SK-N-SH (cell line): ENCODE results near the gene ENOX1. TPM values are rescaled to one million over a fixed set of nuclear protein-coding genes. Genes with fewer than 3 reads are reported as not detected.

Experiments used
- CTCF ChIA-PET: fragments of 300-600, 350-600 bp; formaldehyde crosslinking; extraction: SDS; loops from one replicate; lab custom pipeline; 2021; lab: Yijun Ruan, JAX
- POLR2A ChIA-PET: fragments of 350-600 bp; sonication (Branson Sonifier 250); formaldehyde crosslinking; extraction: SDS; loops from one replicate; lab custom pipeline; 2020; ENCODE audit warnings: antibody characterized with exemption, inconsistent platforms; lab: Yijun Ruan, JAX
- DNase-seq: peaks from one replicate; pipeline ENCODE4 v3.0.0; 2012
- H2AFZ ChIP-seq: fragments of 200-600 bp; sonication (generic); 2 replicates; pipeline ENCODE4 v1.8.1; 2016; ENCODE audit warnings: antibody characterized with exemption, mild to moderate bottlenecking, low read depth
- H3F3A ChIP-seq: fragments of 200-600 bp; sonication (generic); replicated peaks from 2 replicates; pipeline ENCODE3; 2016; ENCODE audit warnings: antibody characterized with exemption, mild to moderate bottlenecking; ENCODE audit not compliant: insufficient read depth
- H3K27ac ChIP-seq, 2 experiments: fragments of 200-500 bp in 1 of 2; fragments of 200-600 bp in 1 of 2; sonication (Bioruptor generic) in 1 of 2; sonication (generic), shearing (Covaris generic) in 1 of 2; 2 replicates each; pipeline versions ENCODE4 v1.5.1 to v1.6.1; 2014 to 2016; ENCODE audit warnings: low read depth in 2 of 2, inconsistent platforms in 1 of 2, low read length in 1 of 2, mild to moderate bottlenecking in 1 of 2, mixed read lengths in 1 of 2
- H3K27me3 ChIP-seq: fragments of 200-600 bp; sonication (generic), shearing (Covaris generic); 2 replicates; pipeline ENCODE4 v1.6.1; 2016; ENCODE audit warnings: mixed run types; ENCODE audit not compliant: insufficient read depth
- H3K36me3 ChIP-seq, 2 experiments: fragments of 200-500 bp in 1 of 2; fragments of 200-600 bp in 1 of 2; sonication (Bioruptor generic) in 1 of 2; sonication (generic) in 1 of 2; replicated peaks in 1 of 2; 2 replicates each; pipeline versions ENCODE3 to v1.5.1; 2014 to 2016; ENCODE audit warnings: low read length in 1 of 2, mild to moderate bottlenecking in 1 of 2; ENCODE audit not compliant: insufficient read depth in 2 of 2, control insufficient read depth in 1 of 2
- H3K4me1 ChIP-seq, 2 experiments: fragments of 200-500 bp in 1 of 2; fragments of 200-600 bp in 1 of 2; sonication (Bioruptor generic) in 1 of 2; sonication (generic), shearing (Covaris generic) in 1 of 2; 2 replicates each; pipeline versions ENCODE4 v1.5.1 to v1.6.1; 2014 to 2016; ENCODE audit warnings: low read depth in 1 of 2, low read length in 1 of 2, mixed run types in 1 of 2; ENCODE audit not compliant: insufficient read depth in 2 of 2, control insufficient read depth in 1 of 2
- H3K4me2 ChIP-seq: fragments of 200-600 bp; sonication (generic), shearing (Covaris generic); 2 replicates; pipeline ENCODE4 v1.6.1; 2017; ENCODE audit warnings: mixed run types
- H3K4me3 ChIP-seq, 2 experiments: fragments of 200-500 bp in 1 of 2; fragments of 200-600 bp in 1 of 2; sonication (Bioruptor generic) in 1 of 2; sonication (generic), shearing (Covaris generic) in 1 of 2; 2 replicates each; pipeline versions ENCODE4 v1.5.1 to v1.8.1; 2014 to 2016; ENCODE audit warnings: low read depth in 2 of 2, inconsistent platforms in 1 of 2, low read length in 1 of 2, mild to moderate bottlenecking in 1 of 2, mixed read lengths in 1 of 2, moderate library complexity in 1 of 2
- H3K79me2 ChIP-seq: fragments of 200-600 bp; sonication (generic); 2 replicates; pipeline ENCODE4 v1.8.1; 2017; ENCODE audit warnings: mild to moderate bottlenecking; ENCODE audit not compliant: insufficient read depth
- H3K9ac ChIP-seq: fragments of 200-600 bp; sonication (generic); 2 replicates; pipeline ENCODE4 v1.6.1; 2017; ENCODE audit warnings: mixed run types
- H3K9me2 ChIP-seq: fragments of 200-600 bp; sonication (generic); 2 replicates; pipeline ENCODE4 v1.6.1; 2017; ENCODE audit warnings: mixed run types
- H3K9me3 ChIP-seq: fragments of 200-600 bp; sonication (generic); 2 replicates; pipeline ENCODE4 v1.6.1; 2017; ENCODE audit warnings: mixed run types, mild to moderate bottlenecking, moderate library complexity
- H4K20me1 ChIP-seq: fragments of 200-600 bp; sonication (generic); 2 replicates; pipeline ENCODE4 v1.6.1; 2017; ENCODE audit warnings: mild to moderate bottlenecking, mixed run types; ENCODE audit not compliant: insufficient read depth
- CHD2 ChIP-seq: fragments of 150-350 bp; IDR thresholded peaks from 2 replicates; pipeline ENCODE4 v1.6.1; 2018; ENCODE audit warnings: low read length; ENCODE audit not compliant: partially characterized antibody
- EP300 ChIP-seq, 2 experiments: IDR thresholded peaks; 2 replicates each; pipeline versions ENCODE4 v1.4.0 to v1.6.1; 2012; ENCODE audit warnings: borderline replicate concordance in 1 of 2, low read depth in 1 of 2, low read length in 1 of 2
- FOSL2 ChIP-seq: IDR thresholded peaks from 2 replicates; pipeline ENCODE4 v1.4.0; 2012; ENCODE audit warnings: low read depth, mild to moderate bottlenecking, moderate library complexity, borderline replicate concordance
- GABPA ChIP-seq: IDR thresholded peaks from 2 replicates; pipeline ENCODE4 v1.4.0; 2012; ENCODE audit warnings: low read depth, mild to moderate bottlenecking
- GATA2 ChIP-seq: sonication (generic); formaldehyde crosslinking; IDR thresholded peaks from 2 replicates; pipeline ENCODE4 v1.5.0; 2020; ENCODE audit warnings: mild to moderate bottlenecking, missing genetic modification reagents
- JUND ChIP-seq: IDR thresholded peaks from 2 replicates; pipeline ENCODE4 v1.4.0; 2012
- NFIC ChIP-seq: IDR thresholded peaks from 2 replicates; pipeline ENCODE4 v1.4.0; 2012; ENCODE audit warnings: borderline replicate concordance
- NRF1 ChIP-seq: IDR thresholded peaks from 2 replicates; pipeline ENCODE4 v1.6.1; 2012; ENCODE audit warnings: low read depth, mild to moderate bottlenecking, low read length
- SIN3A ChIP-seq: IDR thresholded peaks from 2 replicates; pipeline ENCODE4 v1.6.1; 2012; ENCODE audit warnings: low read depth, mild to moderate bottlenecking, low read length, moderate library complexity, borderline replicate concordance
- SMC3 ChIP-seq: IDR thresholded peaks from 2 replicates; pipeline ENCODE4 v1.6.1; 2012; ENCODE audit warnings: low read depth, low read length, improper control_type of control experiment
- TCF12 ChIP-seq: IDR thresholded peaks from 2 replicates; pipeline ENCODE4 v1.4.0; 2012
- TEAD4 ChIP-seq: IDR thresholded peaks from 2 replicates; pipeline ENCODE4 v1.4.0; 2012; ENCODE audit warnings: mild to moderate bottlenecking, borderline replicate concordance; ENCODE audit not compliant: insufficient read depth
- YY1 ChIP-seq: IDR thresholded peaks from 2 replicates; pipeline ENCODE4 v1.4.0; 2012; ENCODE audit warnings: low read depth, mild to moderate bottlenecking
- WGBS: methylation state at CpG from one replicate; pipeline ENCODE4 v1.1.6; 2017; ENCODE audit warnings: low lambda C conversion rate; 5-methylcytosine and 5-hydroxymethylcytosine counted together
- polyA plus RNA-seq, 3 experiments: library from polyadenylated mRNA; depleted of rRNA; stranded (reverse); fragments of >200 nt; gene quantifications; 2 replicates each; pipeline ENCODE4 v1.2.3, GENCODE V29; 2012
- TF ChIP-seq, protein P1 (sequence below): IDR thresholded peaks from 2 replicates; pipeline ENCODE4; 2012
- TF ChIP-seq, protein P2 (sequence below): fragments of 150-350 bp; IDR thresholded peaks from 2 replicates; pipeline ENCODE4 v1.6.1; 2016; ENCODE audit warnings: mild to moderate bottlenecking, low read depth, low read length
- TF ChIP-seq, protein P3 (sequence below): IDR thresholded peaks from 2 replicates; pipeline ENCODE4 v1.4.0; 2012; ENCODE audit warnings: low read depth
- TF ChIP-seq, protein P4 (sequence below): IDR thresholded peaks from 2 replicates; pipeline ENCODE4 v1.6.1; 2012; ENCODE audit warnings: mild to moderate bottlenecking, low read depth, low read length, moderate library complexity

Gene ENOX1
- polyA plus RNA-seq, 1 of the 3 experiments (the other 2 are of a cell fraction) = 5.8 TPM

DNA sequence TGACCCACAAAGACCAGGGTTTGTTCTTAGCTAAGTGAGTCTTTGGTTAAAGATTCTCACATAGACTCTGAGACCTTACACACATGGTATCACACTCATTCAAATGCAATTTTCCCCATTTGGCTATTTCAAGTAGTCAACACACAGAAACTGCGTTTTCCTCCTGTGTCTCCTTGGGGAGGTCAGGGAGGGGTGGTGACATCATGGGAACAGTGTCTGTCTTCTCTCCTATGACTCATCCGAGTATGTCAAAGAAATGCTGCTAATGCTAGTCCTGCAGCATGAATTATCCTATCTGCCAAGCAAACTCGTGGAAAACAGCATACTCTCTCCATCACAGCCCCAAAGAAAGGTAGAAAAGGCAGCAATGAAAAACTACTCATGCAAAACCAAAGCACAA, 100.2 kb downstream of the ENOX1 start:
- ChIA-PET POLR2A (no interaction called here), CTCF (no interaction called here)
- Histone ChIP-seq H3K36me3 (no peaks in the 10 kb centered on the region), H3K9me2 (no peaks in the 10 kb centered on the region), H3K9ac (peak overlapping the region; percentile 47; the same call in 1 of the 2 replicates), H3K27me3 (no peaks in the 10 kb centered on the region), H4K20me1 (no peaks in the 10 kb centered on the region), H2AFZ (no peak overlapping the region), H3F3A (no peaks in the 10 kb centered on the region), H3K9me3 (no peaks in the 10 kb centered on the region), H3K79me2 (no peaks in the 10 kb centered on the region), H3K27ac (peak overlapping the region in 1 of 2 experiments; percentile 87; a peak in 2 of 4 replicates), H3K4me1 (peaks cover 5 to 6% of the 10 kb centered on the region in 2 experiments), H3K4me2 (peak overlapping the region; percentile 23), H3K4me3 (no peak overlapping the region; a peak in 1 of 4 replicates)
- DNase-seq = peak; percentile 1
- 0% methylated on average over 3 of the region's 3 CpGs for WGBS
- TF ChIP-seq, protein P1, sequence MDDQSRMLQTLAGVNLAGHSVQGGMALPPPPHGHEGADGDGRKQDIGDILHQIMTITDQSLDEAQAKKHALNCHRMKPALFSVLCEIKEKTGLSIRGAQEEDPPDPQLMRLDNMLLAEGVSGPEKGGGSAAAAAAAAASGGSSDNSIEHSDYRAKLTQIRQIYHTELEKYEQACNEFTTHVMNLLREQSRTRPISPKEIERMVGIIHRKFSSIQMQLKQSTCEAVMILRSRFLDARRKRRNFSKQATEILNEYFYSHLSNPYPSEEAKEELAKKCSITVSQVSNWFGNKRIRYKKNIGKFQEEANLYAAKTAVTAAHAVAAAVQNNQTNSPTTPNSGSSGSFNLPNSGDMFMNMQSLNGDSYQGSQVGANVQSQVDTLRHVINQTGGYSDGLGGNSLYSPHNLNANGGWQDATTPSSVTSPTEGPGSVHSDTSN = peak; percentile 84
- TF ChIP-seq FOSL2 (peak; percentile 90; the same call in 1 of the 2 replicates), EP300 (IDR thresholded peaks at IDR 0.05; ENCODE audit: borderline replicate concordance in 1 of 2, low read depth in 1 of 2, low read length in 1 of 2) (peak in 1 of 2 experiments; percentile 7; a peak in 1 of 4 replicates), GATA2 (no peak), SMC3 (no peak), GABPA (no peak), NFIC (no peak), JUND (peak; percentile 86), NRF1 (no peak), YY1 (no peak), TCF12 (peak; percentile 84), TEAD4 (no peak)
- TF ChIP-seq, protein P2, sequence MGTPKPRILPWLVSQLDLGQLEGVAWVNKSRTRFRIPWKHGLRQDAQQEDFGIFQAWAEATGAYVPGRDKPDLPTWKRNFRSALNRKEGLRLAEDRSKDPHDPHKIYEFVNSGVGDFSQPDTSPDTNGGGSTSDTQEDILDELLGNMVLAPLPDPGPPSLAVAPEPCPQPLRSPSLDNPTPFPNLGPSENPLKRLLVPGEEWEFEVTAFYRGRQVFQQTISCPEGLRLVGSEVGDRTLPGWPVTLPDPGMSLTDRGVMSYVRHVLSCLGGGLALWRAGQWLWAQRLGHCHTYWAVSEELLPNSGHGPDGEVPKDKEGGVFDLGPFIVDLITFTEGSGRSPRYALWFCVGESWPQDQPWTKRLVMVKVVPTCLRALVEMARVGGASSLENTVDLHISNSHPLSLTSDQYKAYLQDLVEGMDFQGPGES = no peak

DNA sequence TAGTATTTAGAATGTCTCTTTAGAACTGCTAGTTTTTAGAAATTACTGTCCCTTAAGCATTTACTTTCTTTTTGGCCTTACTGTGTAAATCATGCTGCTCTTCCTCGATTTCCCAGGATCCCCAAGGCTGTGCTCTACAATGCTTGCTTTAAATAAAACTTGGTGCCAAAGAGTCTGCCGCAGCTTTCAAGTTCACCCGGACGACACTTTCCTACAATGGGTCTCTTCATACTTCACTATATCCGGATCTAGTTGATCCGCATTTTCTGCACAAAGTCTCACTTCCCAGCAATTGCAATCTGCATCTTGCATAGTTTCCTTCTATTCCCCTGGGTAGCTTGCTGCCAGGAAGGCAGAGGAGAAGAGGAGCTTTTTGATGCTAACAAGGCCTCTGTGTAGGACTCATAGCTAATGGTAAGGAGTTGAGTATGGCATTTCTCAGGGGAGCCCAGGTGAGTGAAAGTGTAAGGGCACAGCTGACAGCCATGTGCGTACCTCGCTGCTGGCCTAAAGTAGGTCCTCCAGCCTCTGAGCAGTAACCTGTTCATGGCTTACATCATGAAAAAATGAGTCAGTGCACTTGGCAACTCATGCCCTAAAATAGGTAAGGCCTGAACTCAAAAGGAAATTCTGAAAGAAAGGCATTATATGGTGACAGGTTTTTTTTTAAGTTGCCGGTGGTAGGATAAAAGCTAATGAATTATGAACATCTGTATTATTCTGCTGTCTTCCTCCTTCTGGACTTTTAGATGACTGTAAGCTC, 101.6 kb downstream of the ENOX1 start:
- Histone ChIP-seq H3F3A (no peaks in the 10 kb centered on the region), H4K20me1 (no peaks in the 10 kb centered on the region), H3K36me3 (no peaks in the 10 kb centered on the region), H3K9ac (no peak overlapping the region), H3K79me2 (no peaks in the 10 kb centered on the region), H3K9me3 (no peaks in the 10 kb centered on the region), H3K4me3 (no peak overlapping the region), H3K4me1 (peaks cover 5 to 6% of the 10 kb centered on the region in 2 experiments), H3K9me2 (no peaks in the 10 kb centered on the region), H3K4me2 (no peak overlapping the region), H2AFZ (no peak overlapping the region), H3K27ac (no peak overlapping the region; a peak in 1 of 4 replicates), H3K27me3 (no peaks in the 10 kb centered on the region)
- 97% methylated on average over 9 of the region's 9 CpGs for WGBS
- no peak for DNase-seq
- ChIA-PET CTCF (no interaction called here), POLR2A (no interaction called here)
- TF ChIP-seq, protein P3, sequence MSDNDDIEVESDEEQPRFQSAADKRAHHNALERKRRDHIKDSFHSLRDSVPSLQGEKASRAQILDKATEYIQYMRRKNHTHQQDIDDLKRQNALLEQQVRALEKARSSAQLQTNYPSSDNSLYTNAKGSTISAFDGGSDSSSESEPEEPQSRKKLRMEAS = no peak
- TF ChIP-seq NFIC (no peak), TCF12 (no peak), CHD2 (no peak), EP300 (IDR thresholded peaks at IDR 0.05; ENCODE audit: borderline replicate concordance in 1 of 2, low read depth in 1 of 2, low read length in 1 of 2) (no peak), SIN3A (no peak), TEAD4 (no peak)
- TF ChIP-seq, protein P4, sequence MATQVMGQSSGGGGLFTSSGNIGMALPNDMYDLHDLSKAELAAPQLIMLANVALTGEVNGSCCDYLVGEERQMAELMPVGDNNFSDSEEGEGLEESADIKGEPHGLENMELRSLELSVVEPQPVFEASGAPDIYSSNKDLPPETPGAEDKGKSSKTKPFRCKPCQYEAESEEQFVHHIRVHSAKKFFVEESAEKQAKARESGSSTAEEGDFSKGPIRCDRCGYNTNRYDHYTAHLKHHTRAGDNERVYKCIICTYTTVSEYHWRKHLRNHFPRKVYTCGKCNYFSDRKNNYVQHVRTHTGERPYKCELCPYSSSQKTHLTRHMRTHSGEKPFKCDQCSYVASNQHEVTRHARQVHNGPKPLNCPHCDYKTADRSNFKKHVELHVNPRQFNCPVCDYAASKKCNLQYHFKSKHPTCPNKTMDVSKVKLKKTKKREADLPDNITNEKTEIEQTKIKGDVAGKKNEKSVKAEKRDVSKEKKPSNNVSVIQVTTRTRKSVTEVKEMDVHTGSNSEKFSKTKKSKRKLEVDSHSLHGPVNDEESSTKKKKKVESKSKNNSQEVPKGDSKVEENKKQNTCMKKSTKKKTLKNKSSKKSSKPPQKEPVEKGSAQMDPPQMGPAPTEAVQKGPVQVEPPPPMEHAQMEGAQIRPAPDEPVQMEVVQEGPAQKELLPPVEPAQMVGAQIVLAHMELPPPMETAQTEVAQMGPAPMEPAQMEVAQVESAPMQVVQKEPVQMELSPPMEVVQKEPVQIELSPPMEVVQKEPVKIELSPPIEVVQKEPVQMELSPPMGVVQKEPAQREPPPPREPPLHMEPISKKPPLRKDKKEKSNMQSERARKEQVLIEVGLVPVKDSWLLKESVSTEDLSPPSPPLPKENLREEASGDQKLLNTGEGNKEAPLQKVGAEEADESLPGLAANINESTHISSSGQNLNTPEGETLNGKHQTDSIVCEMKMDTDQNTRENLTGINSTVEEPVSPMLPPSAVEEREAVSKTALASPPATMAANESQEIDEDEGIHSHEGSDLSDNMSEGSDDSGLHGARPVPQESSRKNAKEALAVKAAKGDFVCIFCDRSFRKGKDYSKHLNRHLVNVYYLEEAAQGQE = no peak
